B cell (primary cell): ENCODE measurements around the gene RPS14. TPM values are rescaled to one million over a fixed set of nuclear protein-coding genes. Genes with fewer than 3 reads are reported as not detected.

ENCODE experiments used
- ATAC-seq: fragments of 200-7000 bp; cut with Tn5 transposase; one replicate; pipeline ENCODE4 v1.10.0; 2021; ENCODE audit warnings: low read depth, mild to moderate bottlenecking, moderate number of reproducible peaks, moderate library complexity
- CTCF ChIA-PET: fragments of 350-600 bp; sonication (Branson Sonifier 250); formaldehyde crosslinking; loops from one replicate; lab custom pipeline; 2021; ENCODE audit warnings: antibody characterized with exemption, inconsistent platforms; lab: Charles Lee
- POLR2A ChIA-PET: fragments of 350-600 bp; sonication (Branson Sonifier 250); formaldehyde crosslinking; loops from one replicate; lab custom pipeline; 2021; ENCODE audit warnings: antibody characterized with exemption; lab: Charles Lee
- DNase-seq: peaks from one replicate; pipeline ENCODE4 v3.0.0; 2013
- H2AFZ ChIP-seq: 2 replicates; pipeline ENCODE4 v1.6.1; 2012; ENCODE audit warnings: mild to moderate bottlenecking, low read depth, low read length; ENCODE audit not compliant: insufficient read depth, poor library complexity, severe bottlenecking
- H3K27ac ChIP-seq, 2 donors: 1 replicate in 1 of 2; 2 replicates in 1 of 2; pipeline ENCODE4 v1.5.1; 2012 to 2013; ENCODE audit warnings: low read length in 2 of 2, mild to moderate bottlenecking in 2 of 2, moderate library complexity in 1 of 2
- H3K27me3 ChIP-seq, 4 experiments: fragments of 200-600 bp in 1 of 4; sonication (generic) in 1 of 4; replicated peaks in 1 of 4; 1 replicate in 2 of 4; 2 replicates in 2 of 4; pipeline versions ENCODE4 v1.6.1 to v1.7.0; 2013 to 2016; ENCODE audit warnings: low read length in 3 of 4, mild to moderate bottlenecking in 2 of 4, mixed read lengths in 1 of 4, moderate library complexity in 1 of 4; ENCODE audit not compliant: insufficient read depth in 4 of 4, control insufficient read depth in 3 of 4; ENCODE audit errors: control extremely low read depth in 1 of 4
- H3K36me3 ChIP-seq, 2 experiments: replicated peaks in 1 of 2; 1 replicate in 1 of 2; 2 replicates in 1 of 2; pipeline versions ENCODE4 v1.6.1 to v1.7.1; 2013; ENCODE audit warnings: low read length in 1 of 2; ENCODE audit not compliant: insufficient read depth in 2 of 2, control insufficient read depth in 1 of 2; ENCODE audit errors: control extremely low read depth in 1 of 2, extremely low read depth in 1 of 2
- H3K4me1 ChIP-seq, 2 donors: fragments of 200-600 bp in 1 of 2; sonication (generic) in 1 of 2; 1 replicate in 1 of 2; 2 replicates in 1 of 2; pipeline versions ENCODE4 v1.5.1 to v1.6.1; 2013 to 2017; ENCODE audit warnings: low read length in 2 of 2; ENCODE audit not compliant: control insufficient read depth in 2 of 2, insufficient read depth in 2 of 2
- H3K4me2 ChIP-seq: replicated peaks from 2 replicates; pipeline ENCODE3; 2012; ENCODE audit warnings: mild to moderate bottlenecking, low read depth, low read length; ENCODE audit not compliant: poor library complexity, severe bottlenecking
- H3K4me3 ChIP-seq, 5 experiments: fragments of 200-600 bp in 1 of 5; sonication (generic) in 1 of 5; 1 replicate in 3 of 5; 2 replicates in 2 of 5; pipeline versions ENCODE4 v1.5.1 to v1.7.0; 2011 to 2016; ENCODE audit warnings: low read length in 4 of 5, mild to moderate bottlenecking in 4 of 5, low read depth in 2 of 5, control low read depth in 1 of 5, moderate library complexity in 1 of 5; ENCODE audit not compliant: insufficient read depth in 1 of 5; ENCODE audit errors: control extremely low read depth in 1 of 5, extremely low read depth in 1 of 5
- H3K79me2 ChIP-seq: fragments of 200-600 bp; sonication (generic); one replicate; pipeline ENCODE4 v1.6.0; 2016; ENCODE audit warnings: low read length; ENCODE audit not compliant: control insufficient read depth, insufficient read depth
- H3K9ac ChIP-seq: fragments of 200-600 bp; sonication (generic); 2 replicates; pipeline ENCODE4 v1.6.1; 2017; ENCODE audit warnings: mild to moderate bottlenecking, low read length, moderate library complexity
- H3K9me3 ChIP-seq, 3 donors: one replicate each; pipeline versions ENCODE4 v1.6.1 to v1.7.1; 2013; ENCODE audit warnings: low read length in 2 of 3; ENCODE audit not compliant: control insufficient read depth in 2 of 3, insufficient read depth in 1 of 3; ENCODE audit errors: control extremely low read depth in 1 of 3
- H4K20me1 ChIP-seq: 2 replicates; pipeline ENCODE4 v1.6.0; 2012; ENCODE audit warnings: mild to moderate bottlenecking, low read length; ENCODE audit not compliant: insufficient read depth, control insufficient read depth, poor library complexity, severe bottlenecking
- H3K27ac Mint-ChIP-seq: one replicate; pipeline ENCODE4 v1.8.0; 2021; ENCODE audit warnings: mixed read lengths
- H3K27me3 Mint-ChIP-seq: one replicate; pipeline ENCODE4 v1.8.0; 2021; ENCODE audit warnings: mixed read lengths
- H3K4me1 Mint-ChIP-seq: one replicate; pipeline ENCODE4 v1.8.0; 2021; ENCODE audit warnings: mixed read lengths
- H3K4me3 Mint-ChIP-seq: one replicate; pipeline ENCODE4 v1.8.0; 2021; ENCODE audit warnings: mixed read lengths
- H3K9me3 Mint-ChIP-seq: one replicate; pipeline ENCODE4 v1.8.0; 2022; ENCODE audit warnings: mixed read lengths; ENCODE audit not compliant: insufficient read depth
- CTCF ChIP-seq: fragments of 200-600 bp; IDR thresholded peaks from one replicate; pipeline ENCODE4 v1.8.0; 2022; ENCODE audit warnings: antibody characterized with exemption, mild to moderate bottlenecking
- EZH2 ChIP-seq: IDR thresholded peaks from 2 replicates; pipeline ENCODE4 v1.6.1; 2012; ENCODE audit warnings: borderline replicate concordance, low read depth, mild to moderate bottlenecking, moderate library complexity, low read length; ENCODE audit not compliant: insufficient read depth, poor library complexity, severe bottlenecking
- WGBS: methylation state at CpG from one replicate; pipeline ENCODE4 v1.1.5; 2013; ENCODE audit warnings: missing lambda C conversion rate; ENCODE audit not compliant: insufficient coverage; 5-methylcytosine and 5-hydroxymethylcytosine counted together
- intact Hi-C: fragments of 100-400 bp; cut with micrococcal nuclease; formaldehyde crosslinking; loops from one replicate; pipeline ENCODE4 v1.10.0; 2022
- polyA plus RNA-seq: library from polyadenylated mRNA; depleted of rRNA; stranded (reverse); fragments of >200 nt; gene quantifications from 2 replicates; pipeline ENCODE4 v1.2.3, GENCODE V29; 2012
- total RNA-seq, 2 donors: library from RNA; stranded (reverse); fragments of 120-200 nt in 1 of 2; gene quantifications; 1 replicate in 1 of 2; 2 replicates in 1 of 2; pipeline versions ENCODE4 v1.2.3 to v1.2.4, GENCODE V29; 2013 to 2022

The RPS14 gene
- total and polyA plus RNA-seq, 2 donors (not counting 1 experiment from before 2014, with no cell fraction given), result 3,740 to 6,881 TPM

DNA sequence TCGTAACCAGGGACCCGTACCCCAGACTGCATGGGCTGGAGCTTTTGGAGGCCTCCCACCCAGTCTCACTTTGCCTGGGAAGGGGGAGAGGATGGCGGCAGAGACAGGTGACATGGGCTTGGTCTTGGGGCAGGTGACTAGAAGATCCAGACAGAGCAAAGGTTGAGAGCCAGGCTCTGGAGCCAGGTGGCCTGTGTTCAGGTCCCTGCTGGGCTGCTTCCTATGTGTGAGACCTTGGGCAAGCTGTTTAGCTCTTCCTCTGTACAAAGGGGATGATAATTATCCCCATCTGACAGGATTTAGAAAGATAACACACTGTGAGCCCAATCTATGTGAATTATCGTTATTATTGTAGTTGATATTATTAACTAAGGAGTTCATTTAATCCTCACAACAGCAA, 42.3 kb upstream of the RPS14 start:
- H3K9me3 ChIP-seq, result no peaks in the 10 kb centered on the region
- H3K36me3 ChIP-seq, result no peaks in the 10 kb centered on the region
- H3K9ac ChIP-seq, result no peak overlapping the region
- Mint-ChIP-seq H3K4me3 (no peak overlapping the region), H3K27me3 (no peaks in the 10 kb centered on the region), H3K9me3 (no peaks in the 10 kb centered on the region), H3K27ac (peak overlapping the region; percentile 91), H3K4me1 (peaks cover 54% of the 10 kb centered on the region)
- no peaks in the 10 kb centered on the region for H4K20me1 ChIP-seq
- DNase-seq, result no peak
- H3K27me3 ChIP-seq, result no peaks in the 10 kb centered on the region
- no peak overlapping the region for H2AFZ ChIP-seq
- ChIA-PET CTCF (interaction anchor here (0.8 to 2.0 kb wide), 3 partner anchors 35 to 93 kb away, joined by 3 to 6 read pairs (median 3); no protein-coding TSS in a partner anchor), POLR2A (no interaction called here)
- no peak for TF ChIP-seq EZH2
- TF ChIP-seq CTCF, result no peak
- no peak for ATAC-seq
- WGBS, result 96% methylated on average over 3 of the region's 4 CpGs
- no peak overlapping the region for H3K27ac ChIP-seq
- peaks cover 37 to 48% of the 10 kb centered on the region in 2 donors for H3K4me1 ChIP-seq
- peaks cover 9% of the 10 kb centered on the region for H3K79me2 ChIP-seq
- H3K4me2 ChIP-seq, result no peak overlapping the region
- no peak overlapping the region for H3K4me3 ChIP-seq
- intact Hi-C loops, result no loop called here

DNA sequence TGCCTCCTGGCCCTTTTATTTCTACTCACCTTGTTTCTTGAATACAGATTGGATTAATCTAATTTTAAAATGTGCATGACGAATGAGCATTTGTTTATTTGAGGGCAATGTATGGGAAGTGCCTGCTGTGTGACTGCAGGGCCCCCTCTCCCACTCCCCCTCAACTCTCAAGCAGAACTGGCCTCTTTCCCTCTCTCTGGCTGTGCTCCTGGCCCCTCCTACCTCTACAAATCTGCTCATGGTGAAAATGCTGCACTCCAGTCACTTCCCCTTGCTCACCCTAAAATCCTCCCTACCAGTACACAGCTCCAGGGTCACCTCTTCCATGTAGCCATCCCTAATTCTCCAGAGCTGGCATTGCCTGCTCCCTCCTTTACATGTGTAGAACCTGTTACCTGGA, 41.2 kb upstream of the RPS14 start:
- no peaks in the 10 kb centered on the region for H3K36me3 ChIP-seq
- ChIA-PET CTCF (interaction anchor here (1.0 to 2.0 kb wide), 4 partner anchors 33 to 123 kb away, joined by 3 to 10 read pairs (median 4); no protein-coding TSS in a partner anchor), POLR2A (interaction anchor here (1.3 kb wide), 1 partner anchor 77 kb away, joined by 3 read pairs; no protein-coding TSS in a partner anchor)
- intact Hi-C loops, result no loop called here
- ATAC-seq (no peak), DNase-seq (no peak)
- no peaks in the 10 kb centered on the region for H3K27me3 ChIP-seq
- H3K27ac ChIP-seq, result peak overlapping the region; percentile 42 to 48
- H2AFZ ChIP-seq, result no peak overlapping the region
- peaks cover 39 to 51% of the 10 kb centered on the region in 2 donors for H3K4me1 ChIP-seq
- H3K4me3 ChIP-seq, result no peak overlapping the region
- H3K4me2 ChIP-seq, result peak overlapping the region; percentile 59
- TF ChIP-seq EZH2, result no peak
- TF ChIP-seq CTCF, result no peak
- no peaks in the 10 kb centered on the region for H3K9me3 ChIP-seq
- peaks cover 4% of the 10 kb centered on the region for H3K79me2 ChIP-seq
- WGBS, result no CpG with 5 or more reads among the region's 1 CpG
- Mint-ChIP-seq H3K4me1 (peaks cover 54% of the 10 kb centered on the region), H3K4me3 (no peak overlapping the region), H3K27me3 (no peaks in the 10 kb centered on the region), H3K9me3 (no peaks in the 10 kb centered on the region), H3K27ac (peak overlapping the region; percentile 91)
- H3K9ac ChIP-seq, result no peak overlapping the region
- no peaks in the 10 kb centered on the region for H4K20me1 ChIP-seq
